ENCODE data around the gene RRBP1.
"Not testable (repeated sequence)": the region's sequence is repeated elsewhere in the genome, so short reads cannot be mapped to it uniquely, and the experiment has no call there.

The RRBP1 gene

GRCh38 chr20:17709361-17710293, 27.6 kb upstream of the RRBP1 start:
- no peak for DNase-seq

- DNase-seq, result no peak
Observed at GRCh38 chr20:17708675-17709360, 26.8 kb upstream of the RRBP1 start.

- DNase-seq, result not testable (repeated sequence)
Observed at GRCh38 chr20:17707951-17708350, 25.9 kb upstream of the RRBP1 start.

- DNase-seq, result no peak
Observed at GRCh38 chr20:17706632-17707031, 24.6 kb upstream of the RRBP1 start.

- no peak for DNase-seq
Observed at GRCh38 chr20:17705916-17706315, 23.9 kb upstream of the RRBP1 start.

- no peak for DNase-seq
Observed at GRCh38 chr20:17704589-17705317, 22.7 kb upstream of the RRBP1 start.

GRCh38 chr20:17701826-17702225, 19.8 kb upstream of the RRBP1 start:
- no peak for DNase-seq

- no peak for DNase-seq
Observed at GRCh38 chr20:17700637-17701036, 18.6 kb upstream of the RRBP1 start.

- peak; percentile 50 for DNase-seq
Observed at GRCh38 chr20:17699931-17700351, 17.9 kb upstream of the RRBP1 start, which contains the start of gene BANF2. TSS of gene BANF2 (plus strand) at chr20:17699966. CDS start at chr20:17725026, 25,060 bp downstream.

GRCh38 chr20:17698384-17698783, 16.3 kb upstream of the RRBP1 start:
- peak; percentile 25 for DNase-seq

GRCh38 chr20:17697171-17697570, 15.1 kb upstream of the RRBP1 start:
- no peak for DNase-seq

GRCh38 chr20:17696287-17696686, 14.2 kb upstream of the RRBP1 start:
- DNase-seq, result no peak

GRCh38 chr20:17694767-17695166, 12.7 kb upstream of the RRBP1 start:
- DNase-seq, result no peak

- peak; percentile 34 for DNase-seq
Observed at GRCh38 chr20:17693444-17694001, 11.5 kb upstream of the RRBP1 start.

GRCh38 chr20:17691758-17692157, 9.7 kb upstream of the RRBP1 start:
- no peak for DNase-seq

- no peak for DNase-seq
Observed at GRCh38 chr20:17690144-17690543, 8.1 kb upstream of the RRBP1 start.

- peak; percentile 11 for DNase-seq
Observed at GRCh38 chr20:17688965-17689364, 6.9 kb upstream of the RRBP1 start.

- DNase-seq, result no peak
Observed at GRCh38 chr20:17687800-17688199, 5.8 kb upstream of the RRBP1 start.

GRCh38 chr20:17685168-17685567, 3.1 kb upstream of the RRBP1 start:
- DNase-seq, result no peak

GRCh38 chr20:17684077-17684888, 2.2 kb upstream of the RRBP1 start:
- no peak for DNase-seq

- DNase-seq, result no peak
Observed at GRCh38 chr20:17683218-17684076, 1.4 kb upstream of the RRBP1 start.
